Activated CD8-positive, alpha-beta memory T cell treated with anti-CD3 and anti-CD28 coated beads, Interleukin-2, amount 50 U/mL, for 24 hours (primary cell): Measurements from ENCODE around the gene PACRG.

ENCODE experiments used
- DNase-seq: peaks from one replicate; pipeline ENCODE4 v3.0.0-alpha.2; 2020; ENCODE audit errors: extremely low read depth

Gene PACRG

GRCh38 chr6:163333701-163334663, 606.2 kb downstream of the PACRG start:
- DNase-seq: no peak

GRCh38 chr6:163335056-163335455, 607.3 kb downstream of the PACRG start:
- no peak for DNase-seq

GRCh38 chr6:163335671-163336545, 608.1 kb downstream of the PACRG start:
- no peak for DNase-seq

GRCh38 chr6:163336961-163337360, 609.2 kb downstream of the PACRG start:
- no peak for DNase-seq

GRCh38 chr6:163337958-163338357, 610.2 kb downstream of the PACRG start:
- DNase-seq: no peak

- DNase-seq: no peak
Observed at GRCh38 chr6:163338671-163339405, 611.1 kb downstream of the PACRG start.

GRCh38 chr6:163339466-163339865, 611.7 kb downstream of the PACRG start:
- DNase-seq: no peak

- DNase-seq: no peak
Observed at GRCh38 chr6:163340201-163340887, 612.6 kb downstream of the PACRG start.

- no peak for DNase-seq
Observed at GRCh38 chr6:163341224-163342061, 613.7 kb downstream of the PACRG start.

- DNase-seq: no peak
Observed at GRCh38 chr6:163342571-163343539, 615.1 kb downstream of the PACRG start.

- no peak for DNase-seq
Observed at GRCh38 chr6:163343609-163344008, 615.8 kb downstream of the PACRG start.

- DNase-seq: no peak
Observed at GRCh38 chr6:163344411-163344810, 616.6 kb downstream of the PACRG start.

GRCh38 chr6:163345931-163346330, 618.2 kb downstream of the PACRG start:
- DNase-seq: no peak

GRCh38 chr6:163346497-163346961, 618.8 kb downstream of the PACRG start:
- DNase-seq: no peak

- no peak for DNase-seq
Observed at GRCh38 chr6:163347021-163347446, 619.3 kb downstream of the PACRG start.

- no peak for DNase-seq
Observed at GRCh38 chr6:163348789-163349680, 621.3 kb downstream of the PACRG start.

- DNase-seq: no peak
Observed at GRCh38 chr6:163349696-163350095, 621.9 kb downstream of the PACRG start.

GRCh38 chr6:163351013-163351412, 623.2 kb downstream of the PACRG start:
- no peak for DNase-seq
